SK-N-SH treated with all-trans-retinoic acid at 6 μM for 48 hours (cell line): ENCODE data around the gene HEYL.

Experiments used
- ATAC-seq: fragments of 200-7000 bp; cut with Tn5 transposase; 3 replicates; pipeline ENCODE4 v1.9.1; 2020; ENCODE audit warnings: mild to moderate bottlenecking, moderate library complexity
- BACH2 ChIP-seq: fragments of 250-450 bp; sonication (Bioruptor Pico); IDR thresholded peaks from 2 replicates; pipeline ENCODE4 v1.9.0; 2021; ENCODE audit warnings: mild to moderate bottlenecking, borderline replicate concordance
- CSDC2 ChIP-seq: fragments of 250-450 bp; sonication (Bioruptor Pico); IDR thresholded peaks from 2 replicates; pipeline ENCODE4 v1.5.0; 2020; ENCODE audit warnings: mild to moderate bottlenecking, moderate library complexity
- ESRRG ChIP-seq: fragments of 250-450 bp; sonication (Bioruptor Pico); IDR thresholded peaks from 2 replicates; pipeline ENCODE4 v1.6.1; 2021; ENCODE audit warnings: mild to moderate bottlenecking
- GLIS3 ChIP-seq: fragments of 250-450 bp; sonication (Bioruptor Pico); IDR thresholded peaks from 2 replicates; pipeline ENCODE4 v1.5.0; 2020; ENCODE audit warnings: mild to moderate bottlenecking, moderate library complexity
- ISL1 ChIP-seq: fragments of 250-450 bp; sonication (Bioruptor Pico); IDR thresholded peaks from 2 replicates; pipeline ENCODE4 v2.1.2; 2022; ENCODE audit warnings: mild to moderate bottlenecking, moderate library complexity
- OSR1 ChIP-seq: fragments of 250-450 bp; sonication (Bioruptor Pico); IDR thresholded peaks from 2 replicates; pipeline ENCODE4 v1.8.0; 2022; ENCODE audit warnings: moderate library complexity, mild to moderate bottlenecking, inconsistent platforms
- PPARA ChIP-seq: fragments of 250-450 bp; sonication (Bioruptor Pico); IDR thresholded peaks from 2 replicates; pipeline ENCODE4 v1.5.0; 2020; ENCODE audit warnings: mild to moderate bottlenecking, borderline replicate concordance
- SNAI2 ChIP-seq: fragments of 250-450 bp; sonication (Bioruptor Pico); IDR thresholded peaks from 2 replicates; pipeline ENCODE4 v1.5.0; 2020; ENCODE audit warnings: mild to moderate bottlenecking, moderate library complexity
- TCF4 ChIP-seq: fragments of 250-450 bp; sonication (Bioruptor Pico); IDR thresholded peaks from 2 replicates; pipeline ENCODE4 v1.8.0; 2021; ENCODE audit warnings: mild to moderate bottlenecking, moderate library complexity, borderline replicate concordance
- TOX ChIP-seq: fragments of 250-450 bp; sonication (Bioruptor Pico); IDR thresholded peaks from 2 replicates; pipeline ENCODE4 v1.8.0; 2021; ENCODE audit warnings: mild to moderate bottlenecking, moderate library complexity, borderline replicate concordance
- ZC3H10 ChIP-seq: fragments of 250-450 bp; sonication (Bioruptor Pico); IDR thresholded peaks from 2 replicates; pipeline ENCODE4 v1.5.1; 2021; ENCODE audit warnings: mild to moderate bottlenecking, moderate library complexity
- ZFP3 ChIP-seq: fragments of 250-450 bp; sonication (Bioruptor Pico); IDR thresholded peaks from 2 replicates; pipeline ENCODE4 v1.5.0; 2020; ENCODE audit warnings: mild to moderate bottlenecking, moderate library complexity
- ZFP30 ChIP-seq: fragments of 450-650 bp; formaldehyde crosslinking; IDR thresholded peaks from 2 replicates; pipeline ENCODE4 v1.5.0; 2022; ENCODE audit warnings: mild to moderate bottlenecking, moderate library complexity
- ZNF565 ChIP-seq: fragments of 450-650 bp; formaldehyde crosslinking; conservative IDR thresholded peaks from 2 replicates; pipeline ENCODE4 v1.5.0; 2020; ENCODE audit warnings: low read depth, mild to moderate bottlenecking, moderate library complexity
- ZNF8 ChIP-seq: fragments of 450-650 bp; formaldehyde crosslinking; IDR thresholded peaks from 2 replicates; pipeline ENCODE4 v1.5.0; 2020; ENCODE audit warnings: mild to moderate bottlenecking, moderate library complexity
- TF ChIP-seq, protein P1 (sequence below): fragments of 250-450 bp; sonication (Bioruptor Pico); IDR thresholded peaks from 2 replicates; pipeline ENCODE4 v1.8.0; 2020; ENCODE audit warnings: mild to moderate bottlenecking, moderate library complexity, borderline replicate concordance
- TF ChIP-seq, protein P2 (sequence below): fragments of 250-450 bp; sonication (Bioruptor Pico); IDR thresholded peaks from 2 replicates; pipeline ENCODE4 v1.8.0; 2021; ENCODE audit warnings: low read depth, mild to moderate bottlenecking, moderate library complexity, borderline replicate concordance
- TF ChIP-seq, protein P3 (sequence below): fragments of 250-450 bp; sonication (Bioruptor Pico); IDR thresholded peaks from 2 replicates; pipeline ENCODE4 v1.5.0; 2020; ENCODE audit warnings: mild to moderate bottlenecking, moderate library complexity
- TF ChIP-seq, protein P4 (sequence below): fragments of 250-450 bp; sonication (Bioruptor Pico); IDR thresholded peaks from 2 replicates; pipeline ENCODE4 v1.5.1; 2021; ENCODE audit warnings: mild to moderate bottlenecking, moderate library complexity

The HEYL gene

DNA sequence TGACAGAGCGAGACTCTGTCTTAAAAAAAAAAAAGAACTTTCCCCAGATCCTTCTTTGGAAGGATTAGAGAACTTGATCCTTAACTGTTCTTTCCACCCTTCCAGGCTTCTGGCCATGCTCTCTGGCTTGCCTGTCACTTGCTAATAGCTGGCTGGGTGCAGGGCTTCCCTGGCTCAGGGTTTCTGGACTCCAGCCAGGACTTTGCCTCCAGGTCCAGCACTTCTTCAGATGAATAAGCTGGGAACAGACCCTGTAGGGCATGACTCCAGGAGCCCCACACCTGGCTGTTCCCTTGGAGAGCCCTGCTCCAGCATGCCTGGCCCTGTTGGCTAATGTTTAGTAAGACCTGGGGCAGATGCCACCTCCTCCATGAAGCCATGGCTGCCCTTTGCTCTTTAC is 35.8 kb upstream of the HEYL start:
- no peak for ATAC-seq
- no peak for TF ChIP-seq SNAI2
- TF ChIP-seq ZNF8 (CRISPR knock-in tag) = no peak
- TF ChIP-seq, protein P1, sequence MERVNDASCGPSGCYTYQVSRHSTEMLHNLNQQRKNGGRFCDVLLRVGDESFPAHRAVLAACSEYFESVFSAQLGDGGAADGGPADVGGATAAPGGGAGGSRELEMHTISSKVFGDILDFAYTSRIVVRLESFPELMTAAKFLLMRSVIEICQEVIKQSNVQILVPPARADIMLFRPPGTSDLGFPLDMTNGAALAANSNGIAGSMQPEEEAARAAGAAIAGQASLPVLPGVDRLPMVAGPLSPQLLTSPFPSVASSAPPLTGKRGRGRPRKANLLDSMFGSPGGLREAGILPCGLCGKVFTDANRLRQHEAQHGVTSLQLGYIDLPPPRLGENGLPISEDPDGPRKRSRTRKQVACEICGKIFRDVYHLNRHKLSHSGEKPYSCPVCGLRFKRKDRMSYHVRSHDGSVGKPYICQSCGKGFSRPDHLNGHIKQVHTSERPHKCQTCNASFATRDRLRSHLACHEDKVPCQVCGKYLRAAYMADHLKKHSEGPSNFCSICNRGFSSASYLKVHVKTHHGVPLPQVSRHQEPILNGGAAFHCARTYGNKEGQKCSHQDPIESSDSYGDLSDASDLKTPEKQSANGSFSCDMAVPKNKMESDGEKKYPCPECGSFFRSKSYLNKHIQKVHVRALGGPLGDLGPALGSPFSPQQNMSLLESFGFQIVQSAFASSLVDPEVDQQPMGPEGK (CRISPR knock-in tag) = no peak
- TF ChIP-seq TCF4 (CRISPR knock-in tag) = no peak
- TF ChIP-seq ZFP30 (CRISPR knock-in tag) = no peak
- no peak for TF ChIP-seq CSDC2
- TF ChIP-seq TOX = no peak
- TF ChIP-seq OSR1 = no peak
- TF ChIP-seq, protein P2, sequence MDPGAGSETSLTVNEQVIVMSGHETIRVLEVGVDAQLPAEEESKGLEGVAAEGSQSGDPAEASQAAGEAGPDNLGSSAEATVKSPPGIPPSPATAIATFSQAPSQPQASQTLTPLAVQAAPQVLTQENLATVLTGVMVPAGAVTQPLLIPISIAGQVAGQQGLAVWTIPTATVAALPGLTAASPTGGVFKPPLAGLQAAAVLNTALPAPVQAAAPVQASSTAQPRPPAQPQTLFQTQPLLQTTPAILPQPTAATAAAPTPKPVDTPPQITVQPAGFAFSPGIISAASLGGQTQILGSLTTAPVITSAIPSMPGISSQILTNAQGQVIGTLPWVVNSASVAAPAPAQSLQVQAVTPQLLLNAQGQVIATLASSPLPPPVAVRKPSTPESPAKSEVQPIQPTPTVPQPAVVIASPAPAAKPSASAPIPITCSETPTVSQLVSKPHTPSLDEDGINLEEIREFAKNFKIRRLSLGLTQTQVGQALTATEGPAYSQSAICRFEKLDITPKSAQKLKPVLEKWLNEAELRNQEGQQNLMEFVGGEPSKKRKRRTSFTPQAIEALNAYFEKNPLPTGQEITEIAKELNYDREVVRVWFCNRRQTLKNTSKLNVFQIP (CRISPR knock-in tag) = no peak
- no peak for TF ChIP-seq GLIS3 (CRISPR knock-in tag)
- no peak for TF ChIP-seq PPARA (CRISPR knock-in tag)
- TF ChIP-seq, protein P3, sequence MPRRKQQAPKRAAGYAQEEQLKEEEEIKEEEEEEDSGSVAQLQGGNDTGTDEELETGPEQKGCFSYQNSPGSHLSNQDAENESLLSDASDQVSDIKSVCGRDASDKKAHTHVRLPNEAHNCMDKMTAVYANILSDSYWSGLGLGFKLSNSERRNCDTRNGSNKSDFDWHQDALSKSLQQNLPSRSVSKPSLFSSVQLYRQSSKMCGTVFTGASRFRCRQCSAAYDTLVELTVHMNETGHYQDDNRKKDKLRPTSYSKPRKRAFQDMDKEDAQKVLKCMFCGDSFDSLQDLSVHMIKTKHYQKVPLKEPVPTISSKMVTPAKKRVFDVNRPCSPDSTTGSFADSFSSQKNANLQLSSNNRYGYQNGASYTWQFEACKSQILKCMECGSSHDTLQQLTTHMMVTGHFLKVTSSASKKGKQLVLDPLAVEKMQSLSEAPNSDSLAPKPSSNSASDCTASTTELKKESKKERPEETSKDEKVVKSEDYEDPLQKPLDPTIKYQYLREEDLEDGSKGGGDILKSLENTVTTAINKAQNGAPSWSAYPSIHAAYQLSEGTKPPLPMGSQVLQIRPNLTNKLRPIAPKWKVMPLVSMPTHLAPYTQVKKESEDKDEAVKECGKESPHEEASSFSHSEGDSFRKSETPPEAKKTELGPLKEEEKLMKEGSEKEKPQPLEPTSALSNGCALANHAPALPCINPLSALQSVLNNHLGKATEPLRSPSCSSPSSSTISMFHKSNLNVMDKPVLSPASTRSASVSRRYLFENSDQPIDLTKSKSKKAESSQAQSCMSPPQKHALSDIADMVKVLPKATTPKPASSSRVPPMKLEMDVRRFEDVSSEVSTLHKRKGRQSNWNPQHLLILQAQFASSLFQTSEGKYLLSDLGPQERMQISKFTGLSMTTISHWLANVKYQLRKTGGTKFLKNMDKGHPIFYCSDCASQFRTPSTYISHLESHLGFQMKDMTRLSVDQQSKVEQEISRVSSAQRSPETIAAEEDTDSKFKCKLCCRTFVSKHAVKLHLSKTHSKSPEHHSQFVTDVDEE (CRISPR knock-in tag) = no peak
- TF ChIP-seq, protein P4, sequence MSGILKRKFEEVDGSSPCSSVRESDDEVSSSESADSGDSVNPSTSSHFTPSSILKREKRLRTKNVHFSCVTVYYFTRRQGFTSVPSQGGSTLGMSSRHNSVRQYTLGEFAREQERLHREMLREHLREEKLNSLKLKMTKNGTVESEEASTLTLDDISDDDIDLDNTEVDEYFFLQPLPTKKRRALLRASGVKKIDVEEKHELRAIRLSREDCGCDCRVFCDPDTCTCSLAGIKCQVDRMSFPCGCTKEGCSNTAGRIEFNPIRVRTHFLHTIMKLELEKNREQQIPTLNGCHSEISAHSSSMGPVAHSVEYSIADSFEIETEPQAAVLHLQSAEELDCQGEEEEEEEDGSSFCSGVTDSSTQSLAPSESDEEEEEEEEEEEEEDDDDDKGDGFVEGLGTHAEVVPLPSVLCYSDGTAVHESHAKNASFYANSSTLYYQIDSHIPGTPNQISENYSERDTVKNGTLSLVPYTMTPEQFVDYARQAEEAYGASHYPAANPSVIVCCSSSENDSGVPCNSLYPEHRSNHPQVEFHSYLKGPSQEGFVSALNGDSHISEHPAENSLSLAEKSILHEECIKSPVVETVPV (CRISPR knock-in tag) = no peak
- TF ChIP-seq, all 23 proteins: peak for 0

DNA sequence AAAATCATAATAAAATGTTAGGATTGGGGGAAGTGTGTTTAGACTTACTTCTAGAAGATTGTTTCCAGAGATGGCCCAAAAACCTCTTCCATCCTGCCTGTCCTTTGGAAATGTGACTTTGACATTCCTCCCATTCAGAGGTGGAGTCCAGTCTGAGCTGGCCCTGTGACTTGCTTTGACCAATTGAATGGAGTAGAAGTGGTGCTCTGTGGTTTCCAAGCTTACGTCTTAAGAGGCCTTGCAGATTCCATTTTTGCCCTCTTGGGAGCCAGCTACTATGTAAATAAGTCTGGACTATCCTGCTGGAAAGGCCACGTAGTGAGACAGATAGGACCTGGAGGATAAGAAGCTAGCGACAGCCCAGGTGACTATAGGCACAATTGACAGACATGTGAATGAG is 33.8 kb upstream of the HEYL start:
- no peak for TF ChIP-seq ISL1 (CRISPR knock-in tag)
- TF ChIP-seq ZFP30 (CRISPR knock-in tag) = no peak
- no peak for TF ChIP-seq ESRRG
- no peak for TF ChIP-seq BACH2 (CRISPR knock-in tag)
- TF ChIP-seq ZNF565 (CRISPR knock-in tag) = no peak
- no peak for TF ChIP-seq CSDC2
- TF ChIP-seq, all 23 proteins: peak for 0
- no peak for ATAC-seq

DNA sequence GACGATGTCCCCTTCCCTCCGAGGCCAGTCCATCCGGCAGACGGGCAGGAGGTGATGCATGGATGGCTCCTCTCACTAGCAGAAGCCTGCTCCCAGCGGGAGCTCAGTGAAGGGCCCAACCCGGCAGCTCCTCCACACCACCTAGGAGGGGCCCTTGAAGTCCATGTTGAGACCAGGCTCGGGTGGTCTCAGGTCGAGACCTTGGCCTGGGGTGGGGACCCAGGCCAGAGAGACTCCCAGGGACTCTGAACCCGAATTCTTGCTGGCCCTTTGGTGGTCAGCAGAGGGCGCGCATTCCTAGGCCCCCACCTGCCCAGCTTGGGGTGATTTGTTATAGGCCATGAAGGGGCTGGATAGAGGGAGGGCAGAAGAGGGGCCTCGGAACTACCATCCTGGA is 33.1 kb upstream of the HEYL start:
- no peak for TF ChIP-seq GLIS3 (CRISPR knock-in tag)
- TF ChIP-seq ZC3H10 (CRISPR knock-in tag) = no peak
- no peak for TF ChIP-seq ZFP3 (CRISPR knock-in tag)
- no peak for TF ChIP-seq SNAI2
- no peak for TF ChIP-seq ZFP30 (CRISPR knock-in tag)
- TF ChIP-seq, protein P1 (CRISPR knock-in tag) = no peak
- no peak for TF ChIP-seq PPARA (CRISPR knock-in tag)
- no peak for TF ChIP-seq ZNF565 (CRISPR knock-in tag)
- TF ChIP-seq ISL1 (CRISPR knock-in tag) = no peak
- TF ChIP-seq TCF4 (CRISPR knock-in tag) = no peak
- TF ChIP-seq CSDC2 = no peak
- TF ChIP-seq, all 23 proteins: peak for 0
- peak; percentile 74 for ATAC-seq
